ENCODE measurements around the gene DCDC2C.

GRCh38 chr2:3745920-3746319 lies 42.5 kb downstream of the DCDC2C start:
- TF ChIP-seq POLR2A (conservative IDR thresholded peaks at IDR 0.05) (no peak), ATF2 (CRISPR knock-in tag; IDR thresholded peaks at IDR 0.05) (no peak), NFXL1 (CRISPR knock-in tag; IDR thresholded peaks at IDR 0.05) (no peak)
